Stimulated activated CD4-positive, alpha-beta T cell treated with anti-CD3 and anti-CD28 coated beads, Interleukin-1b, Interleukin-23, amount 100 ng/mL, for 24 hours (primary cell): ENCODE results near the gene ABCB8.

Experiments used
- DNase-seq, 4 experiments: peaks; one replicate each; pipeline ENCODE4 v3.0.0-alpha.2; 2020; ENCODE audit warnings: low read depth in 4 of 4, low spot score in 1 of 4

Gene ABCB8

GRCh38 chr7:151028131-151028947, at the start of gene ABCB8:
Gene ABCB8 (plus strand): TSS chr7:151028450. CDS start chr7:151028516, 66 bp downstream.
- peak; percentile 91 to 98 (median 95) for DNase-seq

- no peak for DNase-seq
These were observed 48.4 kb upstream of the ABCB8 start for GRCh38 chr7:150979713-150980390.

- DNase-seq: no peak
These were observed 47.6 kb upstream of the ABCB8 start for GRCh38 chr7:150980663-150981062.

GRCh38 chr7:150981644-150982043, 46.6 kb upstream of the ABCB8 start:
- no peak for DNase-seq

- DNase-seq: no peak
These were observed 45.9 kb upstream of the ABCB8 start for GRCh38 chr7:150982351-150982750.

GRCh38 chr7:150983893-150984368, 44.3 kb upstream of the ABCB8 start:
- no peak for DNase-seq

- peak in 1 of 4 experiments; percentile 45 for DNase-seq
These were observed 42.1 kb upstream of the ABCB8 start for GRCh38 chr7:150986099-150986512.

- DNase-seq: no peak
These were observed 41.7 kb upstream of the ABCB8 start for GRCh38 chr7:150986556-150986955.

GRCh38 chr7:150988230-150989226, 39.7 kb upstream of the ABCB8 start:
- DNase-seq: peak in 3 of 4 experiments; percentile 45 to 56 (median 48)

GRCh38 chr7:150989456-150989855, 38.8 kb upstream of the ABCB8 start:
- no peak for DNase-seq

- DNase-seq: no peak
These were observed 37.6 kb upstream of the ABCB8 start, which contains the start of gene NOS3 for GRCh38 chr7:150990416-150991186. Gene NOS3 (plus strand): TSS chr7:150991017. CDS start chr7:150993804, 2,787 bp downstream.

GRCh38 chr7:150992051-150992640, 36.1 kb upstream of the ABCB8 start:
- no peak for DNase-seq

GRCh38 chr7:150992833-150993302, 35.4 kb upstream of the ABCB8 start:
- DNase-seq: no peak

- no peak for DNase-seq
These were observed 34.7 kb upstream of the ABCB8 start for GRCh38 chr7:150993511-150993910.

GRCh38 chr7:150994141-150994837, 34.0 kb upstream of the ABCB8 start:
- no peak for DNase-seq

- no peak for DNase-seq
These were observed 33.3 kb upstream of the ABCB8 start for GRCh38 chr7:150994838-150995510.

GRCh38 chr7:150996376-150997074, 31.7 kb upstream of the ABCB8 start:
- no peak for DNase-seq

GRCh38 chr7:150997075-150997511, 31.2 kb upstream of the ABCB8 start:
- no peak for DNase-seq
